K562 (cell line): ENCODE measurements around the gene DYNLL1. TPM values are rescaled to one million over a fixed set of nuclear protein-coding genes. Genes with fewer than 3 reads are reported as not detected.

Experiments
- ATAC-seq: fragments of 200-7000 bp; cut with Tn5 transposase; 3 replicates; pipeline ENCODE4 v1.9.1; 2020; ENCODE audit warnings: moderate library complexity
- BruUV-seq: library from RNA; stranded (reverse); fragments of 400-500 nt; replicated peaks from 2 replicates; lab custom pipeline; 2021; lab: Mats Ljungman, UMichigan
- CTCF ChIA-PET: fragments of 300-600 bp; formaldehyde crosslinking; extraction: SDS; loops from one replicate; lab custom pipeline; 2021; ENCODE audit warnings: low intra/inter-chr PET ratio; lab: Yijun Ruan, JAX
- POLR2A ChIA-PET: fragments of 300-600, 350-650 bp; sonication (Branson Sonifier 250); formaldehyde crosslinking; extraction: SDS; loops from one replicate; lab custom pipeline; 2021; ENCODE audit warnings: antibody characterized with exemption, inconsistent platforms; lab: Yijun Ruan, JAX
- DNase-seq, 4 experiments: peaks; one replicate each; pipeline versions ENCODE4 v3.0.0 to v3.0.0-alpha.2; 2011 to 2018; ENCODE audit warnings: low spot score in 3 of 4, mixed read lengths in 3 of 4; ENCODE audit errors: extremely low read depth in 1 of 4
- FAIRE-seq: peaks from 2 replicates; lab custom pipeline; 2011; peaks lifted over from hg19 to GRCh38; lab: Jason Lieb, UNC
- H2AFZ ChIP-seq: 2 replicates; pipeline ENCODE4 v1.6.0; 2011; ENCODE audit warnings: low read depth, low read length, control low read depth, inconsistent platforms
- H3K27ac ChIP-seq: fragments of 200-600 bp; 3 replicates; pipeline ENCODE4 v1.8.0; 2011; ENCODE audit warnings: low read depth, mild to moderate bottlenecking, control low read depth, inconsistent platforms, low read length, moderate library complexity, mixed read lengths; ENCODE audit errors: extremely low read depth
- H3K27me3 ChIP-seq, 2 experiments: fragments of 300-600 bp in 1 of 2; 2 replicates in 1 of 2; 3 replicates in 1 of 2; pipeline versions ENCODE4 v1.6.0 to v1.8.0; 2011; ENCODE audit warnings: inconsistent platforms in 2 of 2, low read length in 2 of 2, mild to moderate bottlenecking in 1 of 2, mixed read lengths in 1 of 2, moderate library complexity in 1 of 2; ENCODE audit not compliant: control insufficient read depth in 2 of 2, insufficient read depth in 2 of 2
- H3K36me3 ChIP-seq: fragments of 300-600 bp; 3 replicates; pipeline ENCODE4 v1.8.0; 2011; ENCODE audit warnings: mild to moderate bottlenecking, low read length, inconsistent platforms; ENCODE audit not compliant: control insufficient read depth, insufficient read depth
- H3K4me1 ChIP-seq, 2 experiments: fragments of 200-600 bp in 1 of 2; replicated peaks in 1 of 2; 2 replicates in 1 of 2; 3 replicates in 1 of 2; pipeline versions ENCODE4 v1.5.1 to v1.8.0; 2011; ENCODE audit warnings: inconsistent platforms in 2 of 2, low read length in 2 of 2, mild to moderate bottlenecking in 1 of 2, mixed read lengths in 1 of 2, moderate library complexity in 1 of 2; ENCODE audit not compliant: control insufficient read depth in 2 of 2, insufficient read depth in 2 of 2
- H3K4me2 ChIP-seq: 2 replicates; pipeline ENCODE4 v1.6.1; 2011; ENCODE audit warnings: low read length, control low read depth, inconsistent platforms, mixed read lengths; ENCODE audit not compliant: insufficient read depth
- H3K4me3 ChIP-seq: fragments of 200-600 bp; sonication (generic), shearing (Covaris generic); 2 replicates; pipeline ENCODE4 v1.5.1; 2016; ENCODE audit warnings: control low read depth, inconsistent platforms
- H3K79me2 ChIP-seq: fragments of 200-600 bp; 3 replicates; pipeline ENCODE4 v1.8.0; 2011; ENCODE audit warnings: low read length, inconsistent platforms; ENCODE audit not compliant: control insufficient read depth, insufficient read depth
- H3K9ac ChIP-seq, 2 experiments: 2 replicates each; pipeline versions ENCODE4 v1.6.0 to v1.6.1; 2011; ENCODE audit warnings: low read depth in 2 of 2, low read length in 2 of 2, control low read depth in 1 of 2, inconsistent platforms in 1 of 2, mild to moderate bottlenecking in 1 of 2, mixed read lengths in 1 of 2; ENCODE audit not compliant: insufficient read depth in 1 of 2
- H3K9me1 ChIP-seq: one replicate; pipeline ENCODE4 v1.6.0; 2011; ENCODE audit warnings: inconsistent platforms, mild to moderate bottlenecking, low read length, moderate library complexity; ENCODE audit not compliant: control insufficient read depth, insufficient read depth
- H3K9me3 ChIP-seq: replicated peaks from 2 replicates; pipeline ENCODE4 v1.5.1; 2011; ENCODE audit warnings: low read depth, low read length, inconsistent platforms; ENCODE audit not compliant: control insufficient read depth, insufficient read depth
- H4K20me1 ChIP-seq: replicated peaks from 2 replicates; pipeline ENCODE4 v1.6.1; 2011; ENCODE audit warnings: low read length, inconsistent platforms, mixed read lengths; ENCODE audit not compliant: control insufficient read depth, insufficient read depth
- ELF4 ChIP-seq: fragments of 450-650 bp; formaldehyde crosslinking; IDR thresholded peaks from 2 replicates; pipeline ENCODE4 v1.4.0; 2022; ENCODE audit warnings: missing genetic modification characterization
- MYC ChIP-seq, 2 experiments: fragments of 250-450 bp in 1 of 2; sonication (Bioruptor Pico) in 1 of 2; IDR thresholded peaks; 2 replicates each; pipeline versions ENCODE4 v1.5.1 to v1.6.1; 2012 to 2021; ENCODE audit warnings: low read depth in 2 of 2, borderline replicate concordance in 1 of 2, improper control_type of control experiment in 1 of 2, low read length in 1 of 2, mild to moderate bottlenecking in 1 of 2, moderate library complexity in 1 of 2
- RBBP5 ChIP-seq: fragments of 200-600 bp; sonication (generic); IDR thresholded peaks from 2 replicates; pipeline ENCODE4 v1.6.1; 2012; ENCODE audit warnings: borderline replicate concordance, mild to moderate bottlenecking, low read length, control low read depth, inconsistent platforms; ENCODE audit not compliant: insufficient read depth, poor library complexity, severe bottlenecking
- SMAD1 ChIP-seq: fragments of 150-350 bp; IDR thresholded peaks from 2 replicates; pipeline ENCODE4 v1.6.1; 2014; ENCODE audit warnings: low read length, low read depth; ENCODE audit not compliant: partially characterized antibody
- SPI1 ChIP-seq: IDR thresholded peaks from 2 replicates; pipeline ENCODE4 v1.6.1; 2011; ENCODE audit warnings: low read depth, low read length, control low read depth, borderline replicate concordance
- TCF3 ChIP-seq: sonication (generic); formaldehyde crosslinking; IDR thresholded peaks from 2 replicates; pipeline ENCODE4 v1.4.0; 2020; ENCODE audit warnings: mild to moderate bottlenecking, missing genetic modification reagents
- ZNF212 ChIP-seq: fragments of 450-650 bp; formaldehyde crosslinking; IDR thresholded peaks from 2 replicates; pipeline ENCODE4 v1.4.0; 2020; ENCODE audit warnings: mild to moderate bottlenecking
- WGBS: fragments of 100-300 bp; shearing (Covaris generic); methylation state at CpG from one replicate; pipeline ENCODE4 v1.1.6; 2016; ENCODE audit warnings: low coverage, mixed read lengths; ENCODE audit not compliant: insufficient coverage; ENCODE audit errors: missing lambda C conversion rate; 5-methylcytosine and 5-hydroxymethylcytosine counted together
- in situ Hi-C: fragments of 300-500 bp; cut with MboI; formaldehyde crosslinking; loops from 4 replicates; pipeline ENCODE4 v1.15.0; 2018; ENCODE audit warnings: inconsistent platforms, mixed read lengths
- intact Hi-C: fragments of 100-400 bp; cut with micrococcal nuclease; formaldehyde crosslinking; loops from 2 replicates; pipeline ENCODE4 v1.14.2; 2022
- polyA plus RNA-seq, 8 experiments: library from polyadenylated mRNA; depleted of rRNA in 4 of 8; stranded (reverse) in 5 of 8; unstranded in 3 of 8; fragments of >200 nt; fragmentation: Nextera tagmentation in 2 of 8; fragmentation: Illumina TruSeq in 1 of 8; extraction: Ambion mirVana in 2 of 8; extraction: Trizol in 1 of 8; gene quantifications; 2 replicates each; pipeline versions ENCODE4 v1.2.1 to v1.2.3, GENCODE V29; 2011 to 2014; ENCODE audit warnings: inconsistent platforms in 1 of 8, missing spikeins in 1 of 8
- total RNA-seq, 7 experiments: library from RNA; depleted of rRNA in 6 of 7; stranded (reverse); fragments of >200 nt in 6 of 7; fragmentation: Illumina TruSeq in 2 of 7; extraction: Trizol in 2 of 7; gene quantifications; 2 replicates each; pipeline versions ENCODE4 v1.2.1 to v1.2.3, GENCODE V29; 2011 to 2021; ENCODE audit warnings: low replicate concordance in 1 of 7
- TF ChIP-seq, protein P1 (sequence below): fragments of 450-650 bp; IDR thresholded peaks from 2 replicates; pipeline ENCODE4 v1.6.1; 2017; ENCODE audit warnings: antibody characterized with exemption, mild to moderate bottlenecking

The DYNLL1 gene
- total and polyA plus RNA-seq, 9 of the 15 experiments (the other 6 are each of a cell fraction or from before 2014, with no cell fraction given): 303 to 1,112 (median 468) TPM

GRCh38 chr12:120488057-120488640 lies 7.8 kb upstream of the DYNLL1 start:
- ChIA-PET CTCF (no interaction called here), POLR2A (interaction anchor here (0.6 to 2.5 kb wide), 11 partner anchors 8 to 250 kb away, joined by 3 to 12 read pairs (median 3); partner anchors contain the start of genes DYNLL1 and RNU4-2)
- H3K4me3 ChIP-seq: no peak overlapping the region
- no TSS peak for BruUV-seq
- peak overlapping the region; percentile 14; the same call in 1 of the 2 replicates for H2AFZ ChIP-seq
- 28% methylated on average over 4 of the region's 5 CpGs for WGBS
- in situ Hi-C loops (no loop called here), intact Hi-C loops (no loop called here)
- TF ChIP-seq, protein P1, sequence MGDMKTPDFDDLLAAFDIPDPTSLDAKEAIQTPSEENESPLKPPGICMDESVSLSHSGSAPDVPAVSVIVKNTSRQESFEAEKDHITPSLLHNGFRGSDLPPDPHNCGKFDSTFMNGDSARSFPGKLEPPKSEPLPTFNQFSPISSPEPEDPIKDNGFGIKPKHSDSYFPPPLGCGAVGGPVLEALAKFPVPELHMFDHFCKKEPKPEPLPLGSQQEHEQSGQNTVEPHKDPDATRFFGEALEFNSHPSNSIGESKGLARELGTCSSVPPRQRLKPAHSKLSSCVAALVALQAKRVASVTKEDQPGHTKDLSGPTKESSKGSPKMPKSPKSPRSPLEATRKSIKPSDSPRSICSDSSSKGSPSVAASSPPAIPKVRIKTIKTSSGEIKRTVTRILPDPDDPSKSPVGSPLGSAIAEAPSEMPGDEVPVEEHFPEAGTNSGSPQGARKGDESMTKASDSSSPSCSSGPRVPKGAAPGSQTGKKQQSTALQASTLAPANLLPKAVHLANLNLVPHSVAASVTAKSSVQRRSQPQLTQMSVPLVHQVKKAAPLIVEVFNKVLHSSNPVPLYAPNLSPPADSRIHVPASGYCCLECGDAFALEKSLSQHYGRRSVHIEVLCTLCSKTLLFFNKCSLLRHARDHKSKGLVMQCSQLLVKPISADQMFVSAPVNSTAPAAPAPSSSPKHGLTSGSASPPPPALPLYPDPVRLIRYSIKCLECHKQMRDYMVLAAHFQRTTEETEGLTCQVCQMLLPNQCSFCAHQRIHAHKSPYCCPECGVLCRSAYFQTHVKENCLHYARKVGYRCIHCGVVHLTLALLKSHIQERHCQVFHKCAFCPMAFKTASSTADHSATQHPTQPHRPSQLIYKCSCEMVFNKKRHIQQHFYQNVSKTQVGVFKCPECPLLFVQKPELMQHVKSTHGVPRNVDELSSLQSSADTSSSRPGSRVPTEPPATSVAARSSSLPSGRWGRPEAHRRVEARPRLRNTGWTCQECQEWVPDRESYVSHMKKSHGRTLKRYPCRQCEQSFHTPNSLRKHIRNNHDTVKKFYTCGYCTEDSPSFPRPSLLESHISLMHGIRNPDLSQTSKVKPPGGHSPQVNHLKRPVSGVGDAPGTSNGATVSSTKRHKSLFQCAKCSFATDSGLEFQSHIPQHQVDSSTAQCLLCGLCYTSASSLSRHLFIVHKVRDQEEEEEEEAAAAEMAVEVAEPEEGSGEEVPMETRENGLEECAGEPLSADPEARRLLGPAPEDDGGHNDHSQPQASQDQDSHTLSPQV: peak; percentile 46; the same call in 1 of the 2 replicates
- 0 out of 2 replicates have a peak, but pooled peaks have one; percentile 0 for TF ChIP-seq SPI1
- TF ChIP-seq ELF4: 0 out of 2 replicates have a peak, but pooled peaks have one; percentile 62
- TF ChIP-seq TCF3 (CRISPR knock-in tag): peak; percentile 11; the same call in 1 of the 2 replicates
- no peak for TF ChIP-seq SMAD1
- TF ChIP-seq RBBP5: peak; percentile 17
- 0 out of 2 replicates have a peak, but pooled peaks have one; percentile 3 for TF ChIP-seq MYC (IDR thresholded peaks at IDR 0.05; ENCODE audit: low read depth, low read length)
- no peak for TF ChIP-seq MYC (CRISPR knock-in tag; IDR thresholded peaks at IDR 0.05; ENCODE audit: borderline replicate concordance, low read depth)
- TF ChIP-seq ZNF212 (CRISPR knock-in tag): no peak
- H3K4me1 ChIP-seq: peaks cover 15 to 26% of the 10 kb centered on the region in 2 experiments; a peak in 4 of 5 replicates
- H3K9me1 ChIP-seq: no peaks in the 10 kb centered on the region
- DNase-seq: peak; percentile 37 to 58 (median 50)
- H3K79me2 ChIP-seq: peaks cover 7% of the 10 kb centered on the region; the same call in 2 of the 3 replicates
- H3K27me3 ChIP-seq: no peaks in the 10 kb centered on the region; a peak in 1 of 5 replicates
- FAIRE-seq: peak; percentile 35
- H3K36me3 ChIP-seq: peaks cover 28% of the 10 kb centered on the region
- peak overlapping the region; percentile 69 for H3K27ac ChIP-seq
- peak overlapping the region; percentile 52 to 56; a peak in 3 of 4 replicates for H3K9ac ChIP-seq
- no peak overlapping the region; the same call in 1 of the 2 replicates for H3K4me2 ChIP-seq
- ATAC-seq: peak; percentile 73
- no peaks in the 10 kb centered on the region for H3K9me3 ChIP-seq
- no peaks in the 10 kb centered on the region for H4K20me1 ChIP-seq
